ENCODE results near the gene CYYR1. TPM values are rescaled to one million over a fixed set of nuclear protein-coding genes. Genes with fewer than 3 reads are reported as not detected.

CYYR1 gene
- total RNA-seq, 5 donors from 2014 or later (not counting 1 experiment from before 2014, with no cell fraction given): 0.09 to 0.29 (median 0.26) TPM; not detected in 2

- Mint-ChIP-seq H3K36me3 (no peaks in the 10 kb centered on the region), H3K9me3 (peaks cover 0 to 3% (median 0%) of the 10 kb centered on the region in 3 donors), H3K4me3 (no peak overlapping the region), H3K27me3 (no peaks in the 10 kb centered on the region), H3K4me1 (no peaks in the 10 kb centered on the region), H3K27ac (no peak overlapping the region)
- no peak for ATAC-seq (replicated peaks in 1 of 4)
- Histone ChIP-seq H3K4me1 (ENCODE audit: control insufficient read depth in 1 of 2, extremely low read depth in 1 of 2, insufficient read depth in 2 of 2, low read length in 2 of 2) (no peaks in the 10 kb centered on the region), H3K27me3 (replicated peaks in 1 of 2; ENCODE audit: control insufficient read depth in 2 of 2, extremely low read depth in 1 of 2, insufficient read depth in 2 of 2, low read length in 1 of 2) (no peaks in the 10 kb centered on the region), H3K4me3 (ENCODE audit: control insufficient read depth in 1 of 2, extremely low read depth in 1 of 2, low read length in 1 of 2) (no peak overlapping the region), H3K9me3 (no peaks in the 10 kb centered on the region), H3K27ac (ENCODE audit: low read length) (no peak overlapping the region), H3K36me3 (ENCODE audit: control insufficient read depth in 2 of 2, extremely low read depth in 1 of 2, insufficient read depth in 1 of 2, low read length in 1 of 2) (no peaks in the 10 kb centered on the region)
- WGBS (ENCODE audit: insufficient coverage): no CpG with 5 or more reads among the region's 1 CpG
- ChIA-PET CTCF (interaction anchor here in 1 of 2 donors (0.6 kb wide), 1 partner anchor 605 kb away, joined by 4 read pairs; no protein-coding TSS in a partner anchor), POLR2A (no interaction called here)
- DNase-seq: no peak
Observed at GRCh38 chr21:26529526-26529925, 43.6 kb downstream of the CYYR1 start.

GRCh38 chr21:26528882-26529281 is 44.2 kb downstream of the CYYR1 start:
- peaks cover 0 to 3% (median 0%) of the 10 kb centered on the region in 3 donors for H3K9me3 Mint-ChIP-seq
- no peak for DNase-seq
- ChIA-PET POLR2A (no interaction called here), CTCF (interaction anchor here in 1 of 2 donors (0.6 kb wide), 1 partner anchor 605 kb away, joined by 4 read pairs; no protein-coding TSS in a partner anchor)
- H3K4me1 Mint-ChIP-seq: no peaks in the 10 kb centered on the region
- H3K4me3 Mint-ChIP-seq: no peak overlapping the region
- Histone ChIP-seq H3K36me3 (ENCODE audit: control insufficient read depth in 2 of 2, extremely low read depth in 1 of 2, insufficient read depth in 1 of 2, low read length in 1 of 2) (no peaks in the 10 kb centered on the region), H3K27ac (ENCODE audit: low read length) (no peak overlapping the region), H3K27me3 (replicated peaks in 1 of 2; ENCODE audit: control insufficient read depth in 2 of 2, extremely low read depth in 1 of 2, insufficient read depth in 2 of 2, low read length in 1 of 2) (no peaks in the 10 kb centered on the region), H3K4me1 (ENCODE audit: control insufficient read depth in 1 of 2, extremely low read depth in 1 of 2, insufficient read depth in 2 of 2, low read length in 2 of 2) (no peaks in the 10 kb centered on the region), H3K4me3 (ENCODE audit: control insufficient read depth in 1 of 2, extremely low read depth in 1 of 2, low read length in 1 of 2) (no peak overlapping the region), H3K9me3 (no peaks in the 10 kb centered on the region)
- H3K36me3 Mint-ChIP-seq: no peaks in the 10 kb centered on the region
- ATAC-seq (replicated peaks in 1 of 4): no peak
- H3K27ac Mint-ChIP-seq: no peak overlapping the region
- H3K27me3 Mint-ChIP-seq: no peaks in the 10 kb centered on the region

GRCh38 chr21:26522704-26523103 is 50.4 kb downstream of the CYYR1 start:
- no peak overlapping the region for H3K27ac Mint-ChIP-seq
- DNase-seq (no peak), ATAC-seq (replicated peaks in 1 of 4) (no peak)
- Histone ChIP-seq H3K27me3 (replicated peaks in 1 of 2; ENCODE audit: control insufficient read depth in 2 of 2, extremely low read depth in 1 of 2, insufficient read depth in 2 of 2, low read length in 1 of 2) (no peaks in the 10 kb centered on the region), H3K4me1 (ENCODE audit: control insufficient read depth in 1 of 2, extremely low read depth in 1 of 2, insufficient read depth in 2 of 2, low read length in 2 of 2) (no peaks in the 10 kb centered on the region), H3K4me3 (ENCODE audit: control insufficient read depth in 1 of 2, extremely low read depth in 1 of 2, low read length in 1 of 2) (no peak overlapping the region), H3K27ac (ENCODE audit: low read length) (no peak overlapping the region), H3K36me3 (ENCODE audit: control insufficient read depth in 2 of 2, extremely low read depth in 1 of 2, insufficient read depth in 1 of 2, low read length in 1 of 2) (no peaks in the 10 kb centered on the region), H3K9me3 (no peaks in the 10 kb centered on the region)
- no peaks in the 10 kb centered on the region for H3K4me1 Mint-ChIP-seq
- H3K4me3 Mint-ChIP-seq: no peak overlapping the region
- peaks cover 6 to 13% (median 7%) of the 10 kb centered on the region in 3 donors for H3K9me3 Mint-ChIP-seq
- ChIA-PET CTCF (no interaction called here), POLR2A (no interaction called here)
- 61% methylated on average over 5 of the region's 7 CpGs for WGBS (ENCODE audit: insufficient coverage)
- H3K36me3 Mint-ChIP-seq: no peaks in the 10 kb centered on the region
- no peaks in the 10 kb centered on the region for H3K27me3 Mint-ChIP-seq

- Mint-ChIP-seq H3K9me3 (peaks cover 6 to 15% (median 7%) of the 10 kb centered on the region in 3 donors), H3K4me3 (no peak overlapping the region), H3K27me3 (no peaks in the 10 kb centered on the region), H3K36me3 (no peaks in the 10 kb centered on the region), H3K4me1 (no peaks in the 10 kb centered on the region), H3K27ac (no peak overlapping the region)
- Histone ChIP-seq H3K27me3 (replicated peaks in 1 of 2; ENCODE audit: control insufficient read depth in 2 of 2, extremely low read depth in 1 of 2, insufficient read depth in 2 of 2, low read length in 1 of 2) (no peaks in the 10 kb centered on the region), H3K27ac (ENCODE audit: low read length) (no peak overlapping the region), H3K9me3 (no peaks in the 10 kb centered on the region), H3K36me3 (ENCODE audit: control insufficient read depth in 2 of 2, extremely low read depth in 1 of 2, insufficient read depth in 1 of 2, low read length in 1 of 2) (no peaks in the 10 kb centered on the region), H3K4me3 (ENCODE audit: control insufficient read depth in 1 of 2, extremely low read depth in 1 of 2, low read length in 1 of 2) (no peak overlapping the region), H3K4me1 (ENCODE audit: control insufficient read depth in 1 of 2, extremely low read depth in 1 of 2, insufficient read depth in 2 of 2, low read length in 2 of 2) (no peaks in the 10 kb centered on the region)
- no peak for DNase-seq
- CTCF ChIA-PET: no interaction called here
- POLR2A ChIA-PET: no interaction called here
- WGBS (ENCODE audit: insufficient coverage): no CpG with 5 or more reads among the region's 1 CpG
- ATAC-seq (replicated peaks in 1 of 4): no peak
Observed at GRCh38 chr21:26519142-26519541, 53.9 kb downstream of the CYYR1 start.

GRCh38 chr21:26515257-26515656 is 57.8 kb downstream of the CYYR1 start:
- H3K9me3 ChIP-seq: no peaks in the 10 kb centered on the region
- no peaks in the 10 kb centered on the region for H3K4me1 Mint-ChIP-seq
- ChIA-PET CTCF (no interaction called here), POLR2A (no interaction called here)
- H3K27me3 ChIP-seq (replicated peaks in 1 of 2; ENCODE audit: control insufficient read depth in 2 of 2, extremely low read depth in 1 of 2, insufficient read depth in 2 of 2, low read length in 1 of 2): no peaks in the 10 kb centered on the region
- H3K4me3 ChIP-seq (ENCODE audit: control insufficient read depth in 1 of 2, extremely low read depth in 1 of 2, low read length in 1 of 2): no peak overlapping the region
- peaks cover 6 to 15% (median 7%) of the 10 kb centered on the region in 3 donors for H3K9me3 Mint-ChIP-seq
- no peaks in the 10 kb centered on the region for H3K36me3 Mint-ChIP-seq
- WGBS (ENCODE audit: insufficient coverage): no CpG with 5 or more reads among the region's 3 CpGs
- no peaks in the 10 kb centered on the region for H3K27me3 Mint-ChIP-seq
- DNase-seq (no peak), ATAC-seq (replicated peaks in 1 of 4) (no peak)
- H3K27ac Mint-ChIP-seq: no peak overlapping the region
- no peak overlapping the region for H3K4me3 Mint-ChIP-seq
- no peak overlapping the region for H3K27ac ChIP-seq (ENCODE audit: low read length)
- no peaks in the 10 kb centered on the region for H3K4me1 ChIP-seq (ENCODE audit: control insufficient read depth in 1 of 2, extremely low read depth in 1 of 2, insufficient read depth in 2 of 2, low read length in 2 of 2)
- no peaks in the 10 kb centered on the region for H3K36me3 ChIP-seq (ENCODE audit: control insufficient read depth in 2 of 2, extremely low read depth in 1 of 2, insufficient read depth in 1 of 2, low read length in 1 of 2)

GRCh38 chr21:26513212-26513611 is 59.9 kb downstream of the CYYR1 start:
- Mint-ChIP-seq H3K27me3 (peaks cover 0 to 3% of the 10 kb centered on the region in 2 donors), H3K4me3 (no peak overlapping the region), H3K27ac (no peak overlapping the region), H3K36me3 (no peaks in the 10 kb centered on the region), H3K4me1 (no peaks in the 10 kb centered on the region), H3K9me3 (peaks cover 0 to 7% (median 4%) of the 10 kb centered on the region in 3 donors)
- ATAC-seq (replicated peaks in 1 of 4) (no peak), DNase-seq (no peak)
- no peaks in the 10 kb centered on the region for H3K9me3 ChIP-seq
- no peaks in the 10 kb centered on the region for H3K4me1 ChIP-seq (ENCODE audit: control insufficient read depth in 1 of 2, extremely low read depth in 1 of 2, insufficient read depth in 2 of 2, low read length in 2 of 2)
- H3K27ac ChIP-seq (ENCODE audit: low read length): no peak overlapping the region
- 83% methylated on average over 1 of the region's 1 CpG for WGBS (ENCODE audit: insufficient coverage)
- no peaks in the 10 kb centered on the region for H3K36me3 ChIP-seq (ENCODE audit: control insufficient read depth in 2 of 2, extremely low read depth in 1 of 2, insufficient read depth in 1 of 2, low read length in 1 of 2)
- ChIA-PET CTCF (no interaction called here), POLR2A (no interaction called here)
- no peaks in the 10 kb centered on the region for H3K27me3 ChIP-seq (replicated peaks in 1 of 2; ENCODE audit: control insufficient read depth in 2 of 2, extremely low read depth in 1 of 2, insufficient read depth in 2 of 2, low read length in 1 of 2)
- H3K4me3 ChIP-seq (ENCODE audit: control insufficient read depth in 1 of 2, extremely low read depth in 1 of 2, low read length in 1 of 2): no peak overlapping the region

- 51% methylated on average over 4 of the region's 5 CpGs for WGBS (ENCODE audit: insufficient coverage)
- no peak for ATAC-seq (replicated peaks in 1 of 4)
Observed at GRCh38 chr21:26512664-26513063, 60.4 kb downstream of the CYYR1 start.

More at GRCh38 chr21:26512664-26513063, 60.4 kb downstream of the CYYR1 start:
- no peak overlapping the region for H3K27ac ChIP-seq (ENCODE audit: low read length)
- Mint-ChIP-seq H3K27ac (no peak overlapping the region), H3K9me3 (peaks cover 0 to 7% (median 1%) of the 10 kb centered on the region in 3 donors), H3K4me1 (no peaks in the 10 kb centered on the region), H3K36me3 (no peaks in the 10 kb centered on the region), H3K27me3 (peaks cover 0 to 3% of the 10 kb centered on the region in 2 donors), H3K4me3 (no peak overlapping the region)
- no peaks in the 10 kb centered on the region for H3K27me3 ChIP-seq (replicated peaks in 1 of 2; ENCODE audit: control insufficient read depth in 2 of 2, extremely low read depth in 1 of 2, insufficient read depth in 2 of 2, low read length in 1 of 2)
- H3K9me3 ChIP-seq: no peaks in the 10 kb centered on the region
- no peak for DNase-seq
- no peaks in the 10 kb centered on the region for H3K36me3 ChIP-seq (ENCODE audit: control insufficient read depth in 2 of 2, extremely low read depth in 1 of 2, insufficient read depth in 1 of 2, low read length in 1 of 2)
- no peaks in the 10 kb centered on the region for H3K4me1 ChIP-seq (ENCODE audit: control insufficient read depth in 1 of 2, extremely low read depth in 1 of 2, insufficient read depth in 2 of 2, low read length in 2 of 2)
- CTCF ChIA-PET: no interaction called here
- POLR2A ChIA-PET: no interaction called here
- no peak overlapping the region for H3K4me3 ChIP-seq (ENCODE audit: control insufficient read depth in 1 of 2, extremely low read depth in 1 of 2, low read length in 1 of 2)

Data from T-cell (primary cell).